Dendritic cell treated with granulocyte-macrophage colony-stimulating factor and Interleukin-4, amounts not matched to agents 40 ng/mL and 50 ng/mL, for 4 days (primary cell): ENCODE measurements around the gene ARHGEF28.

ENCODE experiments used
- H3K27ac Mint-ChIP-seq: one replicate; pipeline ENCODE4 v1.8.0; 2022; ENCODE audit warnings: mild to moderate bottlenecking, mixed read lengths
- H3K27me3 Mint-ChIP-seq: one replicate; pipeline ENCODE4 v1.8.0; 2022; ENCODE audit warnings: mild to moderate bottlenecking, mixed read lengths
- H3K36me3 Mint-ChIP-seq: one replicate; pipeline ENCODE4 v1.8.0; 2022; ENCODE audit warnings: low read depth, mixed read lengths
- H3K4me1 Mint-ChIP-seq: one replicate; pipeline ENCODE4 v1.8.0; 2022; ENCODE audit warnings: low read depth, mixed read lengths
- H3K4me3 Mint-ChIP-seq: one replicate; pipeline ENCODE4 v1.8.0; 2022; ENCODE audit warnings: mild to moderate bottlenecking, moderate library complexity, mixed read lengths
- H3K9me3 Mint-ChIP-seq: one replicate; pipeline ENCODE4 v1.8.0; 2022; ENCODE audit warnings: mixed read lengths
- intact Hi-C: fragments of 100-400 bp; cut with micrococcal nuclease; formaldehyde crosslinking; loops from one replicate; pipeline ENCODE4 v1.15.0; 2022

The ARHGEF28 gene

DNA sequence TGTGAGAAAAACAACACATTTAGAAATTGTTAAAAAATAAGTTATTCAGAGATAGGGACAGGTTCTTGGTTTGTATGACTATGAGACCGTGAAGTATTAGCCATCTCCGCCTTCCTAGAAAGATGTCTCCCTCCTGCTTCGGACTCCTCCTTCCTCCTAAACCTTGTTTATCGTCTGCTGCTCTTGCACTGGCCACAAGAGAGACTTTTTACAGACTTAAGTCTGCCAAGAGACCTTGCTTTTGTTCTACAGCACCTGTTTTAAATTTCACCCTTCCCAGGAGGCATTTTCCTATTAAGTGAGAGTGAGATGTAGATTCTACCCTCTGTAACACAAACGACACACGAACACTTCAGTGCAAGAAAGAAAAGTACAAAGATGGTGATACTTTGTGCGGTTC is 274.6 kb downstream of the ARHGEF28 start:
- no peaks in the 10 kb centered on the region for H3K36me3 Mint-ChIP-seq
- H3K4me3 Mint-ChIP-seq: no peak overlapping the region
- peaks cover 26% of the 10 kb centered on the region for H3K4me1 Mint-ChIP-seq
- intact Hi-C loops: no loop called here
- no peaks in the 10 kb centered on the region for H3K27me3 Mint-ChIP-seq
- no peaks in the 10 kb centered on the region for H3K9me3 Mint-ChIP-seq
- no peak overlapping the region for H3K27ac Mint-ChIP-seq

DNA sequence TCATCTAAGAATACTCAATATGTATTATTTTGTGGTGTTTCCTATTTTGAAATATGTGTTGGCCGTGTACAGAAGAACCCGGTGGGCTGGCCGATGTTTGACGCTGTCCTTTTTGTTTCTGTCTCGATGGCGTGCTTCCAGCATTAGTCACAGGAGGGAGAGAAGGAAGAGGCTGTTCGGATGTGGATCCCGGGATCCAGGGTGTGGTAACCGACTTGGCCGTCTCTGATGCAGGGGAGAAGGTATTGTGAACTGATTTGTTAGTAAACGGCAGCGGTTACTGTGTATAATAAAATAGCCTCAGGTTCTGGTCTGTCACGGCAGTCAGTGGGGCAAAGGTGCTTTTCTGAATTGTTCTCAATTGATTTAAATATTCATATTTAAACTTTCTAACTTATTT is 275.0 kb downstream of the ARHGEF28 start:
- no peak overlapping the region for H3K27ac Mint-ChIP-seq
- intact Hi-C loops: no loop called here
- H3K4me3 Mint-ChIP-seq: no peak overlapping the region
- peaks cover 24% of the 10 kb centered on the region for H3K4me1 Mint-ChIP-seq
- H3K9me3 Mint-ChIP-seq: no peaks in the 10 kb centered on the region
- H3K27me3 Mint-ChIP-seq: no peaks in the 10 kb centered on the region
- H3K36me3 Mint-ChIP-seq: no peaks in the 10 kb centered on the region

DNA sequence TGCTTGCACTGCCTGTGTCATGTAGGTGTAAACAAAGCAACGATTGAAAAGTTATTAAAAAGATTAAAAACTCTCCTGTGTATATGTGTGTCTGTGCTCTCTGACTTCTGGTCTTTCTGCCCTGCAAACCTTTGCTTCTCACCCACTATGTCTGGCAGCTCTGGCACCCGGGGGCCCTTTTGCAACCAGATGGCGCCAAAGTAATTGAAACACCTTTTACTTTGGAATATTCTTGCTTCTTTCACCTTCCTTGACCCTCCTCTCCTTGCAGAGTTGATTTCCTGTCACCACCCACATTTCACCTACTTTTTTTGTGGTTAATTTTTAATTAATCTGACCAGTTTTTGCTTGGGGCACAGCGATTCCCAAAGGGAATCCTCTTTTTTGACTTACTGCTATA is 275.5 kb downstream of the ARHGEF28 start:
- peaks cover 20% of the 10 kb centered on the region for H3K4me1 Mint-ChIP-seq
- H3K4me3 Mint-ChIP-seq: no peak overlapping the region
- no peaks in the 10 kb centered on the region for H3K27me3 Mint-ChIP-seq
- no peak overlapping the region for H3K27ac Mint-ChIP-seq
- no peaks in the 10 kb centered on the region for H3K36me3 Mint-ChIP-seq
- intact Hi-C loops: no loop called here
- no peaks in the 10 kb centered on the region for H3K9me3 Mint-ChIP-seq

DNA sequence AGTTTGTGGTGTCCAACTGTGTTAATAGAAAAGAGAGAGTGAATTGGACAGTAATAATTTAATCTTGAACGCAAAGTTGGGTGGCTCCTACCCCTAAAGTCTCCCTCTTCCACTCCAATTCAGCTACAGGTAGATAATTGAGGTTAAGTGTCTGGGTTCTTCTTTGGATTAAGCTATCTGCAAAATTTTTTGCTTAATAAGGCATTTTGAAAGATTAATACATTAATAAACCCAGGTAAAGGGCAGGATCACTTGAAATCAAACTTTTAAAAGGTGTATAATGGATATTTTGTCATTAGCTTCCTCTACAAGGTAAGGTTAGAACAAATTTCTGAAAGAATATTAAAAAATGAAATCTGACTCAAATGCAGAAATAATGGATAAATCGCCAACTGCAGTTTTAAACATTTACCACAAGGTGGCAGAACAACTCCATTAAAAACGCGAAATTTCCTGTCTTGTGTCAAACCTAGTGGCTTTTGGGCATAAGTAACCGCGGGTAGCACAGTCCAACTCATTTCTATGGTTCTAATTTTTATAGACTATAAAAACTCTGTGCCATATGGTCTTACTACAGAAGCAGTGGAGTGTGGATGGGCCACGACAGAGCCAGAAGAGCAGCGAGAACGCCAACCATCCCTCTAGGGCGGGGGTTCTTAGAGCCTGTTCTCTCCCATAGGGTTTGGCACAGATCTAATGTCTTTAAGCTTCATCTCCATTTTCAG is 276.5 kb downstream of the ARHGEF28 start:
- Mint-ChIP-seq H3K4me3 (no peak overlapping the region), H3K9me3 (no peaks in the 10 kb centered on the region), H3K27ac (no peak overlapping the region), H3K36me3 (no peaks in the 10 kb centered on the region), H3K27me3 (no peaks in the 10 kb centered on the region), H3K4me1 (peaks cover 20% of the 10 kb centered on the region)
- intact Hi-C loops: loop anchor here (1.0 to 2.0 kb wide), 2 partner anchors 747 to 1016 kb away; no protein-coding TSS in a partner anchor

DNA sequence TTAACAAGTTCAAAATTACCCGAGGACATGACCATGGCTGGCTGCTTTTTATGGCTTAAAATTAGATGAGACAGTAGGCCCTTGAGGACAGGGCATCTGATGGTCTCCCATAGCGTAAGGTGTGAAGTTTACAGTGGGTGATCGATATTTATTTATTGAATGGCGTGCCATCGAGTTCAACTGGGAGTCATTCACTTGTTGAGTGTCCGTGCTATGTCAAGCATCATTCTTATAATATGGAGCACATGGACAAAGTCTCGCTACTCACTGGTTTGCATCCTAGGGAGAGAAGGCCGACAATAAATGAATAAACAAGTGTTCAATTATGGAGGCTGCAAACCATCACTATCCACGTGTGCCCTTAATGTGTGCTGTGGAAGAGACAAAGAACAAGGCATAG is 277.2 kb downstream of the ARHGEF28 start:
- H3K4me1 Mint-ChIP-seq: peaks cover 20% of the 10 kb centered on the region
- intact Hi-C loops: loop anchor here (2.0 kb wide), 1 partner anchor 1016 kb away; no protein-coding TSS in a partner anchor
- no peaks in the 10 kb centered on the region for H3K27me3 Mint-ChIP-seq
- H3K4me3 Mint-ChIP-seq: no peak overlapping the region
- no peaks in the 10 kb centered on the region for H3K9me3 Mint-ChIP-seq
- no peak overlapping the region for H3K27ac Mint-ChIP-seq
- H3K36me3 Mint-ChIP-seq: no peaks in the 10 kb centered on the region

DNA sequence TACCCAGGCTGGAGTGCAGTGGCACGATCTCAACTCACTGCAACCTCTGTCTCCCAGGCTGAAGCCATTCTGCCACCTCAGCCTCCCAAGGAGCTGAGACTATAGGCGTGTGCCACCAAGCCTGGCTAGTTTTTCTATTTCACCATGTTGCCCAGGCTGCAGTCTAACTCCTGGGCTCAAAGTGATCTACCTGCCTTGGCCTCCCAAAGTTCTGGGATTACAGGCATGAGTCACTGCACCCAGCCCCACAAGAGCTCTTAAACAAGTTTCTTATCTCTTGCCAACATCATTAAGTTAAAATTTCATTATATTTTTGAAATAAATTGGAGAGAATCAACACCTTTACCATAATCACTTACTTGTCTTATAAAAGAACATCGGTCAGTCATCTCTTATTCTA is 280.3 kb downstream of the ARHGEF28 start:
- Mint-ChIP-seq H3K9me3 (no peaks in the 10 kb centered on the region), H3K36me3 (no peaks in the 10 kb centered on the region), H3K4me3 (no peak overlapping the region), H3K27me3 (peaks cover 2% of the 10 kb centered on the region), H3K4me1 (peaks cover 6% of the 10 kb centered on the region), H3K27ac (no peak overlapping the region)
- intact Hi-C loops: loop anchor here (5.0 kb wide), 1 partner anchor 131 kb away; no protein-coding TSS in a partner anchor

DNA sequence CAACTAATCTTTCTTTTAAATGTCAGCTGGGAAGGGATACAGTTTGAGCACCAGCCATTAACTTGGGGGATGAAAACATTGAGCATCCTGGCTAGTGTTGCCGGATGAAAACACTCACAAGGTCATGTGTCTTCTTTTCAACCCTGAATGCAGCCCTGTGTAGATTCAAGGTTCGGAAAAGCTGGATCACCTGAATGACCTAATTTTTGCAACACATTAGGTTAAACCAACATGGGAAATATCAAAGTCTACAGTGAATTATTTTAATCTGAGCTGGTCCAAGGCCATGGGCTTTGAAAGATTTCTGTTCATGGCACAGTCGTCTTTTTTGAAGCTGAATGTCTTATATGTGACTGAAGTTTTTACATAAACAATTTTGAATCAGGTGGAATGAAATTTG is 281.2 kb downstream of the ARHGEF28 start:
- intact Hi-C loops: loop anchor here (5.0 kb wide), 1 partner anchor 130 kb away; no protein-coding TSS in a partner anchor
- H3K36me3 Mint-ChIP-seq: no peaks in the 10 kb centered on the region

DNA sequence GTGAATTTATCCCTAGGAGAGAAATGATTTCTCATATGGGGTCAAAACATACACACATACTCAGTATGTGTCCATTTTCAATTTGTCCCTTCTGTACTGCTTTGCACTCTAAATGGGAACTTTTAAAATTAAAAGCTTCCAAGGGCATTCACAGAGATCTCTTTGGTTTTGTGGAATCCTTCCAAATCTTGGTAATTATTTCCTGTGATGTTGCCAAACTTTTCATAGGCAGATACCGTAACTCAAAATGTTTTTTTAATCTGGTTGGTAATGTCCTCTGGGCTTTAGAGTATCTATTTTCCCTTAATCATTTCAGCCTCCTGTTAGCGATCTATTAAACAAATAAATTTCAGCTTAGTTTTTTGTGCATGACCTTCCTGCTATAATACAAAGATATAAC is 282.4 kb downstream of the ARHGEF28 start:
- Mint-ChIP-seq H3K27me3 (peaks cover 2% of the 10 kb centered on the region), H3K4me3 (no peak overlapping the region), H3K9me3 (no peaks in the 10 kb centered on the region), H3K27ac (no peak overlapping the region), H3K4me1 (no peaks in the 10 kb centered on the region), H3K36me3 (no peaks in the 10 kb centered on the region)
- intact Hi-C loops: loop anchor here (5.0 kb wide), 1 partner anchor 129 kb away; no protein-coding TSS in a partner anchor

More for the DNA sequence above, 281.2 kb downstream of the ARHGEF28 start:
- no peaks in the 10 kb centered on the region for H3K9me3 Mint-ChIP-seq
- H3K4me1 Mint-ChIP-seq: no peaks in the 10 kb centered on the region
- peaks cover 2% of the 10 kb centered on the region for H3K27me3 Mint-ChIP-seq
- H3K27ac Mint-ChIP-seq: no peak overlapping the region
- no peak overlapping the region for H3K4me3 Mint-ChIP-seq

DNA sequence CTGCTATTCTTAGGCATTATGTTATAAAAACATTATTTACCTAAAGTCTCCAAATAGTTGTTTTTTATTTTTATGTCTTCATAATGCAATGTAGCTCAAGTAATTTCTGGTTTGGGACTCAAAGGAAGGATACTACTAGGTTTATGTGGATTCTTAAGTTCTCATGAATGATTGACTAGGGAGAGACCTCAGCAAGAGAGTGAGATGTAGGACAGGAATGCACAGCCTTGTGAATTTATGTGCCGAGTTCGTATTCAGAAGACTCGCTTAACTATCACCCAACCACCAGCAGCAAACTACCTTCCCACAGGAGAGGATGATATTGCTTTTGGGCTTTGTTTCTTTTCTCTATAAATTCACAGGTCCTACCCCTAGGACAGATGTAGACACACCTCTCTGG is 282.9 kb downstream of the ARHGEF28 start:
- Mint-ChIP-seq H3K4me1 (no peaks in the 10 kb centered on the region), H3K4me3 (no peak overlapping the region), H3K36me3 (no peaks in the 10 kb centered on the region), H3K27ac (no peak overlapping the region), H3K27me3 (peaks cover 2% of the 10 kb centered on the region), H3K9me3 (no peaks in the 10 kb centered on the region)
- intact Hi-C loops: loop anchor here (5.0 kb wide), 1 partner anchor 128 kb away; no protein-coding TSS in a partner anchor

DNA sequence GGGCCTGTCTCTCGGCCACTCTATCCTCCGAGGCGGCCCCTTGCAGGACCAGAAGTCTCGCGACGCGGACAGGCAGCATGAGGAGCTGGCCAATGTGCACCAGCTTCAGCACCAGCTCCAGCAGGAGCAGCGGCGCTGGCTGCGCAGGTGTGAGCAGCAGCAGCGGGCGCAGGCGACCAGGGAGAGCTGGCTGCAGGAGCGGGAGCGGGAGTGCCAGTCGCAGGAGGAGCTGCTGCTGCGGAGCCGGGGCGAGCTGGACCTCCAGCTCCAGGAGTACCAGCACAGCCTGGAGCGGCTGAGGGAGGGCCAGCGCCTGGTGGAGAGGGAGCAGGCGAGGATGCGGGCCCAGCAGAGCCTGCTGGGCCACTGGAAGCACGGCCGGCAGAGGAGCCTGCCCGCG is 283.5 kb downstream of the ARHGEF28 start:
- Mint-ChIP-seq H3K4me3 (no peak overlapping the region), H3K9me3 (no peaks in the 10 kb centered on the region), H3K36me3 (no peaks in the 10 kb centered on the region), H3K27me3 (peaks cover 2% of the 10 kb centered on the region), H3K27ac (no peak overlapping the region), H3K4me1 (no peaks in the 10 kb centered on the region)
- intact Hi-C loops: loop anchor here (5.0 kb wide), 1 partner anchor 128 kb away; no protein-coding TSS in a partner anchor

DNA sequence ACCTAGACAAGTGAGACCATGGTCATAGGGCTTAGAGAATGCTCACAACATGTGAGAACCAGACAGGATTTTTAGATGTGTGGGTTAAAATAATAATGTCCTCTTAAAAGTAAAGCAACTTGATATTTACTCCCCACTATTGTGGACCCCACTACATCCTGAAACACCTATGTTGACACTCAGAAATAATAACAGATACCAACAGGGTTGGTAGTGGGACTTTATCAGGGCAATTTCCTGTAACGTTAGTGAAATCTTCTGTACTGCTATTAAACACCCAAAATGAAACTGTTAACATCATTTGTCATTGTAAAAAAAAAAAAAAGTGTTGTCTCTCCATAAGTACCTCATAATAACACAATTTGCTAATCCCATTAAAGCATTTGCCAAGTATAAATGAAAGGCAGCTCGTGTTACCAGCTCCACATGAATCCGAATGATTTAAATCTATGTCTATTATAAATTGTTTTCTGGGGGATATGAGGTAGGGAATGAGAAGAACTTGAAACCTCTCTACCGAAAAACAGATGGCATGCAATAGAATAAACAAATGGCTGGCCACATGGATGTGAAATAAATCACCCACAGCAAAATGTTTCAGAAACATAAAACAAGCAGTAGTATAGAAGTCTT is 285.9 kb downstream of the ARHGEF28 start:
- Mint-ChIP-seq H3K36me3 (no peaks in the 10 kb centered on the region), H3K4me3 (no peak overlapping the region), H3K4me1 (no peaks in the 10 kb centered on the region), H3K27ac (no peak overlapping the region), H3K27me3 (peaks cover 2% of the 10 kb centered on the region), H3K9me3 (no peaks in the 10 kb centered on the region)
- intact Hi-C loops: no loop called here

DNA sequence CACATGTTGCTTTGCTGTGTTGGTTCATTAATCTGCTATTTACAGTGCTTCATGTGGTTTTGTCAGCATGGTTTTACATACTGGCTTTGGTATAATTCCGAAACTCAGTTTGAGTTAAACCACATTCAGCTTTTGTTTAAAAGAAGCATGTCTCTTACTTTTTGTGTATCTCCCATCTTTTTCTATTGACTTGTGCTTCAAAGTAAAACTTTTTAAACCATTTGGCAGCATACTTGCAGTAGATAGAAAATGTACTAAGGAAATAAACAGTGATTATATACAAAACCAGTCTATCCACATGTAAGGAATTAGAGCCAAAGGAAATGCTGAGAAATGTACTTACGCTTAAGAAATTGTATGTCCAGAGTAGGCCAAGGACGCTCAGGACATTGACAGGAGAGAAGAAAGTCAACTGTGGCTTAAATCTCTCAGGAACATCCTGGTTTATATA is 286.9 kb downstream of the ARHGEF28 start:
- peaks cover 2% of the 10 kb centered on the region for H3K27me3 Mint-ChIP-seq
- intact Hi-C loops: no loop called here
- no peaks in the 10 kb centered on the region for H3K9me3 Mint-ChIP-seq
- H3K4me3 Mint-ChIP-seq: no peak overlapping the region
- no peaks in the 10 kb centered on the region for H3K36me3 Mint-ChIP-seq
- H3K27ac Mint-ChIP-seq: no peak overlapping the region
- no peaks in the 10 kb centered on the region for H3K4me1 Mint-ChIP-seq

DNA sequence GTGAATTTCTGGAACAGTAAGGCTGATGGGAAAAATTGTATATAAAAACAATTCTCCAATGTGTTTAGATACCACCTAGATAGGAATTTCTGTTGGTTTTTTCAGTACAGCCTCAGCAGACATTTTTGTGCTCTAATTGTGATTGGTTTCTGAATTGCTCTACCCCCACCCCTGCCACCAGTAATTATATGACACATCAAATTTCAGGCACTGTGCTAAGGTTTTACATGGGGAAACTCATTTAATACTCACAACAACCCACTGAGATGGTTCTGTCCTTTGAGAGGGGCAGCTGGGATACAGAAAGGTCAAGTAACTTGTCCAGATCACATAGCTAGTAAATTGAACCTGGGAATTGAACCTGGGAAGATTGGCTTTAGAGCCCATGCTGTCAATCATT is 288.0 kb downstream of the ARHGEF28 start:
- Mint-ChIP-seq H3K27me3 (peaks cover 2% of the 10 kb centered on the region), H3K4me1 (no peaks in the 10 kb centered on the region), H3K27ac (no peak overlapping the region), H3K4me3 (no peak overlapping the region), H3K9me3 (no peaks in the 10 kb centered on the region), H3K36me3 (no peaks in the 10 kb centered on the region)
- intact Hi-C loops: no loop called here

DNA sequence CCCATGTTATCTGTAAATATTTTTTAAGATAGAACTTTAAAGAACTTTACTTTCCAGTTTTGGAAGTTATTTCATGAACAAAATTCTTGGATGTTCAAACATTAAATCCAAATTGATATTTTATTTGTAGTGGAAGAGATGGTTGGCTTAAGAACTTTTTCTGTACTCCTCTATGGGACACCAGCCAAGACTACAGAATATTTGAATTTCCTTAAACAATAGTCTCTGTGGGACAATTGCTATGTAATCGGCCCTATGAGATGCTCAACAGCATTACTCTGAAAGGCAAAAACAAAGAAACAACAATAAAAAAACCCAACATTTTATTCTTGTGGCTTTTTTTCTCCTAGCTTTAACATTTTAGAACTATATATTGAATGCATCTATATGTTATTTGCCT is 289.3 kb downstream of the ARHGEF28 start:
- Mint-ChIP-seq H3K4me1 (no peaks in the 10 kb centered on the region), H3K36me3 (no peaks in the 10 kb centered on the region), H3K27me3 (no peaks in the 10 kb centered on the region), H3K9me3 (no peaks in the 10 kb centered on the region), H3K27ac (no peak overlapping the region), H3K4me3 (no peak overlapping the region)
- intact Hi-C loops: no loop called here
